K562 (cell line): ENCODE measurements around the gene PIGT. TPM values are rescaled to one million over a fixed set of nuclear protein-coding genes. Genes with fewer than 3 reads are reported as not detected.

Source experiments
- CEBPB ChIP-seq: fragments of 450-650 bp; IDR thresholded peaks from 2 replicates; pipeline ENCODE4 v1.6.1; 2016; ENCODE audit warnings: missing genetic modification characterization, missing compliant biosample characterization
- DPF2 ChIP-seq: fragments of 450-650 bp; IDR thresholded peaks from 2 replicates; pipeline ENCODE4 v1.6.1; 2016
- FOXK1 ChIP-seq: sonication (generic); formaldehyde crosslinking; IDR thresholded peaks from 2 replicates; pipeline ENCODE4 v1.8.0; 2022; ENCODE audit warnings: missing genetic modification reagents, mild to moderate bottlenecking, borderline replicate concordance
- HMG20A ChIP-seq: fragments of 450-650 bp; formaldehyde crosslinking; conservative IDR thresholded peaks from 2 replicates; pipeline ENCODE4 v1.4.0; 2020; ENCODE audit warnings: mild to moderate bottlenecking, mixed read lengths
- KLF1 ChIP-seq: fragments of 450-650 bp; IDR thresholded peaks from 2 replicates; pipeline ENCODE4 v1.6.1; 2016; ENCODE audit warnings: missing genetic modification characterization, missing compliant biosample characterization
- MED1 ChIP-seq: sonication (generic); formaldehyde crosslinking; IDR thresholded peaks from 2 replicates; pipeline ENCODE4 v1.8.1; 2023; ENCODE audit warnings: missing genetic modification reagents, borderline replicate concordance
- NCOA6 ChIP-seq: fragments of 450-650 bp; IDR thresholded peaks from 2 replicates; pipeline ENCODE4 v1.6.1; 2017; ENCODE audit warnings: mild to moderate bottlenecking
- RCOR1 ChIP-seq, 2 experiments: IDR thresholded peaks; 2 replicates each; pipeline ENCODE4 v1.6.1; 2012; ENCODE audit warnings: low read depth in 2 of 2, low read length in 2 of 2, borderline replicate concordance in 1 of 2, improper control_type of control experiment in 1 of 2
- SAP30 ChIP-seq: fragments of 200-600 bp; sonication (generic); IDR thresholded peaks from 2 replicates; pipeline ENCODE4 v1.6.1; 2012; ENCODE audit warnings: borderline replicate concordance, low read depth, mild to moderate bottlenecking, moderate library complexity, low read length, control low read depth, inconsistent platforms; ENCODE audit not compliant: insufficient read depth, poor library complexity, severe bottlenecking
- U2AF1 ChIP-seq: fragments of 200-400 bp; formaldehyde crosslinking; optimal IDR thresholded peaks from 2 replicates; pipeline ENCODE3; 2017; ENCODE audit warnings: mild to moderate bottlenecking, low read depth, low read length, moderate library complexity
- YBX1 ChIP-seq: fragments of 450-650 bp; IDR thresholded peaks from 2 replicates; pipeline ENCODE4 v1.7.1; 2016; ENCODE audit warnings: mild to moderate bottlenecking
- ZNF586 ChIP-seq: fragments of 450-650 bp; formaldehyde crosslinking; conservative IDR thresholded peaks from 2 replicates; pipeline ENCODE4 v1.4.0; 2020; ENCODE audit warnings: mild to moderate bottlenecking, moderate library complexity
- ZNF589 ChIP-seq: fragments of 200-800 bp; sonication (Bioruptor generic); IDR thresholded peaks from 2 replicates; pipeline ENCODE4 v1.6.1; 2016; ENCODE audit warnings: low read depth, missing genetic modification characterization, missing compliant biosample characterization
- polyA plus RNA-seq, 8 experiments: library from polyadenylated mRNA; depleted of rRNA in 4 of 8; stranded (reverse) in 5 of 8; unstranded in 3 of 8; fragments of >200 nt; fragmentation: Nextera tagmentation in 2 of 8; fragmentation: Illumina TruSeq in 1 of 8; extraction: Ambion mirVana in 2 of 8; extraction: Trizol in 1 of 8; gene quantifications; 2 replicates each; pipeline versions ENCODE4 v1.2.1 to v1.2.3, GENCODE V29; 2011 to 2014; ENCODE audit warnings: inconsistent platforms in 1 of 8, missing spikeins in 1 of 8
- total RNA-seq, 7 experiments: library from RNA; depleted of rRNA in 6 of 7; stranded (reverse); fragments of >200 nt in 6 of 7; fragmentation: Illumina TruSeq in 2 of 7; extraction: Trizol in 2 of 7; gene quantifications; 2 replicates each; pipeline versions ENCODE4 v1.2.1 to v1.2.3, GENCODE V29; 2011 to 2021; ENCODE audit warnings: low replicate concordance in 1 of 7
- TF ChIP-seq, protein P1 (sequence below): fragments of 450-650 bp; formaldehyde crosslinking; IDR thresholded peaks from 2 replicates; pipeline ENCODE4 v1.4.0; 2020; ENCODE audit warnings: mild to moderate bottlenecking, moderate library complexity
- TF ChIP-seq, protein P2 (sequence below): fragments of 250-450 bp; sonication (Bioruptor Pico); IDR thresholded peaks from 2 replicates; pipeline ENCODE4 v1.8.0; 2022; ENCODE audit warnings: inconsistent platforms
- TF ChIP-seq, protein P3 (sequence below), 2 experiments: fragments of 450-650 bp; IDR thresholded peaks; 2 replicates each; pipeline ENCODE4 v1.6.1; 2016
- TF ChIP-seq, protein P4 (sequence below): fragments of 450-650 bp; formaldehyde crosslinking; IDR thresholded peaks from 2 replicates; pipeline ENCODE4 v1.4.0; 2020; ENCODE audit warnings: mild to moderate bottlenecking, moderate library complexity
- TF ChIP-seq, protein P5 (sequence below): IDR thresholded peaks from 2 replicates; pipeline ENCODE4 v1.6.1; 2014; ENCODE audit warnings: antibody characterized with exemption

Gene PIGT
- total and polyA plus RNA-seq, 9 of the 15 experiments (the other 6 are each of a cell fraction or from before 2014, with no cell fraction given): 14.6 to 108 (median 46.9) TPM

DNA sequence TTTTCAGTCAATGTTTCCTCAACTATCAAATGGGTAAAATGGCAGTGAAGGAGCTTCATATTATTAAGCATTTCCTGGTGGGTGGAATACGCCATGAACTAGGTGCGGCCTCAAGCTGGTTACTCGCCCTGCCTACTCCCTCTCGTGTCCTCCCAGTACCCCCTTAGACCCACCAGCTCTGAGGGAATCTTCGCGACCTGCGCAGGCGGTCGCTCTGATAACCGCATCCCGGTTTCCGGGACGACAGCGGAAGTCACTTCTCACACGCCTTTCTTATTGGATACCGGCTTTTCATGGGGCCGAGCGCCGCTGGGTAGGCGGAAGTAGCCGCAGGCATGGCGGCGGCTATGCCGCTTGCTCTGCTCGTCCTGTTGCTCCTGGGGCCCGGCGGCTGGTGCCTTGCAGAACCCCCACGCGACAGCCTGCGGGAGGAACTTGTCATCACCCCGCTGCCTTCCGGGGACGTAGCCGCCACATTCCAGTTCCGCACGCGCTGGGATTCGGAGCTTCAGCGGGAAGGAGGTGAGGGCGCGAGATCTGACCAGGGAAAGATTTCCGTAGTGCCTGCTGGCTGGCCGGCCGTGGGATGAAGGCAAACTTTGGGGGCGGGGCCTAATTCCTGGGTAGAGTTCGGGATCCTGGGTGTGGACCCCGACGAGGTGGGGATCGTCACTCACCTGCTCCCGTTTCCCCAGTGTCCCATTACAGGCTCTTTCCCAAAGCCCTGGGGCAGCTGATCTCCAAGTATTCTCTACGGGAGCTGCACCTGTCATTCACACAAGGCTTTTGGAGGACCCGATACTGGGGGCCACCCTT lies at the start of gene PIGT (continued):
- TF ChIP-seq, protein P1, sequence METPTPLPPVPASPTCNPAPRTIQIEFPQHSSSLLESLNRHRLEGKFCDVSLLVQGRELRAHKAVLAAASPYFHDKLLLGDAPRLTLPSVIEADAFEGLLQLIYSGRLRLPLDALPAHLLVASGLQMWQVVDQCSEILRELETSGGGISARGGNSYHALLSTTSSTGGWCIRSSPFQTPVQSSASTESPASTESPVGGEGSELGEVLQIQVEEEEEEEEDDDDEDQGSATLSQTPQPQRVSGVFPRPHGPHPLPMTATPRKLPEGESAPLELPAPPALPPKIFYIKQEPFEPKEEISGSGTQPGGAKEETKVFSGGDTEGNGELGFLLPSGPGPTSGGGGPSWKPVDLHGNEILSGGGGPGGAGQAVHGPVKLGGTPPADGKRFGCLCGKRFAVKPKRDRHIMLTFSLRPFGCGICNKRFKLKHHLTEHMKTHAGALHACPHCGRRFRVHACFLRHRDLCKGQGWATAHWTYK (CRISPR knock-in tag): no peak
- TF ChIP-seq KLF1 (tag) (no peak), DPF2 (0 out of 2 replicates have a peak, but pooled peaks have one; percentile 18), FOXK1 (CRISPR knock-in tag) (no peak), NCOA6 (no peak), SAP30 (peak; percentile 97), YBX1 (no peak), CEBPB (tag) (no peak), MED1 (CRISPR knock-in tag) (no peak), RCOR1 (IDR thresholded peaks at IDR 0.05; ENCODE audit: borderline replicate concordance in 1 of 2, low read depth in 2 of 2, low read length in 2 of 2) (no peak; a peak in 1 of 4 replicates), HMG20A (CRISPR knock-in tag) (no peak), U2AF1 (no peak), ZNF586 (CRISPR knock-in tag) (no peak), ZNF589 (no peak)
- TF ChIP-seq, protein P2, sequence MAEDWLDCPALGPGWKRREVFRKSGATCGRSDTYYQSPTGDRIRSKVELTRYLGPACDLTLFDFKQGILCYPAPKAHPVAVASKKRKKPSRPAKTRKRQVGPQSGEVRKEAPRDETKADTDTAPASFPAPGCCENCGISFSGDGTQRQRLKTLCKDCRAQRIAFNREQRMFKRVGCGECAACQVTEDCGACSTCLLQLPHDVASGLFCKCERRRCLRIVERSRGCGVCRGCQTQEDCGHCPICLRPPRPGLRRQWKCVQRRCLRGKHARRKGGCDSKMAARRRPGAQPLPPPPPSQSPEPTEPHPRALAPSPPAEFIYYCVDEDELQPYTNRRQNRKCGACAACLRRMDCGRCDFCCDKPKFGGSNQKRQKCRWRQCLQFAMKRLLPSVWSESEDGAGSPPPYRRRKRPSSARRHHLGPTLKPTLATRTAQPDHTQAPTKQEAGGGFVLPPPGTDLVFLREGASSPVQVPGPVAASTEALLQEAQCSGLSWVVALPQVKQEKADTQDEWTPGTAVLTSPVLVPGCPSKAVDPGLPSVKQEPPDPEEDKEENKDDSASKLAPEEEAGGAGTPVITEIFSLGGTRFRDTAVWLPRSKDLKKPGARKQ: no peak
- TF ChIP-seq, protein P3, sequence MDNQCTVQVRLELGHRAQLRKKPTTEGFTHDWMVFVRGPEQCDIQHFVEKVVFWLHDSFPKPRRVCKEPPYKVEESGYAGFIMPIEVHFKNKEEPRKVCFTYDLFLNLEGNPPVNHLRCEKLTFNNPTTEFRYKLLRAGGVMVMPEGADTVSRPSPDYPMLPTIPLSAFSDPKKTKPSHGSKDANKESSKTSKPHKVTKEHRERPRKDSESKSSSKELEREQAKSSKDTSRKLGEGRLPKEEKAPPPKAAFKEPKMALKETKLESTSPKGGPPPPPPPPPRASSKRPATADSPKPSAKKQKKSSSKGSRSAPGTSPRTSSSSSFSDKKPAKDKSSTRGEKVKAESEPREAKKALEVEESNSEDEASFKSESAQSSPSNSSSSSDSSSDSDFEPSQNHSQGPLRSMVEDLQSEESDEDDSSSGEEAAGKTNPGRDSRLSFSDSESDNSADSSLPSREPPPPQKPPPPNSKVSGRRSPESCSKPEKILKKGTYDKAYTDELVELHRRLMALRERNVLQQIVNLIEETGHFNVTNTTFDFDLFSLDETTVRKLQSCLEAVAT (IDR thresholded peaks at IDR 0.05): 0 out of 4 replicates have a peak, but pooled peaks of 1 of the 2 experiments have one; percentile 22
- TF ChIP-seq, protein P4, sequence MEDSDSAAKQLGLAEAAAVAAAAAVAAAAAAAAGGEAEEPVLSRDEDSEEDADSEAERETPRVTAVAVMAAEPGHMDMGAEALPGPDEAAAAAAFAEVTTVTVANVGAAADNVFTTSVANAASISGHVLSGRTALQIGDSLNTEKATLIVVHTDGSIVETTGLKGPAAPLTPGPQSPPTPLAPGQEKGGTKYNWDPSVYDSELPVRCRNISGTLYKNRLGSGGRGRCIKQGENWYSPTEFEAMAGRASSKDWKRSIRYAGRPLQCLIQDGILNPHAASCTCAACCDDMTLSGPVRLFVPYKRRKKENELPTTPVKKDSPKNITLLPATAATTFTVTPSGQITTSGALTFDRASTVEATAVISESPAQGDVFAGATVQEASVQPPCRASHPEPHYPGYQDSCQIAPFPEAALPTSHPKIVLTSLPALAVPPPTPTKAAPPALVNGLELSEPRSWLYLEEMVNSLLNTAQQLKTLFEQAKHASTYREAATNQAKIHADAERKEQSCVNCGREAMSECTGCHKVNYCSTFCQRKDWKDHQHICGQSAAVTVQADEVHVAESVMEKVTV: no peak
- TF ChIP-seq, protein P5, sequence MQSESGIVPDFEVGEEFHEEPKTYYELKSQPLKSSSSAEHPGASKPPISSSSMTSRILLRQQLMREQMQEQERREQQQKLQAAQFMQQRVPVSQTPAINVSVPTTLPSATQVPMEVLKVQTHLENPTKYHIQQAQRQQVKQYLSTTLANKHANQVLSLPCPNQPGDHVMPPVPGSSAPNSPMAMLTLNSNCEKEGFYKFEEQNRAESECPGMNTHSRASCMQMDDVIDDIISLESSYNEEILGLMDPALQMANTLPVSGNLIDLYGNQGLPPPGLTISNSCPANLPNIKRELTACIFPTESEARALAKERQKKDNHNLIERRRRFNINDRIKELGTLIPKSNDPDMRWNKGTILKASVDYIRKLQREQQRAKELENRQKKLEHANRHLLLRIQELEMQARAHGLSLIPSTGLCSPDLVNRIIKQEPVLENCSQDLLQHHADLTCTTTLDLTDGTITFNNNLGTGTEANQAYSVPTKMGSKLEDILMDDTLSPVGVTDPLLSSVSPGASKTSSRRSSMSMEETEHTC: no peak
